Hepatocyte (in vitro differentiated cells): ENCODE results near the gene EIF3I. TPM values are rescaled to one million over a fixed set of nuclear protein-coding genes. Genes with fewer than 3 reads are reported as not detected.
"Not testable (repeated sequence)": the region's sequence is repeated elsewhere in the genome, so short reads cannot be mapped to it uniquely, and the experiment has no call there.

Experiments
- DNase-seq: peaks from one replicate; pipeline ENCODE4 v3.0.0-alpha.2; 2016; ENCODE audit warnings: low spot score
- H2AFZ ChIP-seq: fragments of 200-600 bp; sonication (generic); 2 replicates; pipeline ENCODE4 v1.6.0; 2016; ENCODE audit warnings: antibody characterized with exemption, mild to moderate bottlenecking
- H3K27ac ChIP-seq: fragments of 200-600 bp; sonication (generic); 2 replicates; pipeline ENCODE4 v1.5.1; 2016; ENCODE audit warnings: mild to moderate bottlenecking
- H3K27me3 ChIP-seq: fragments of 200-600 bp; sonication (generic); 2 replicates; pipeline ENCODE4 v1.6.1; 2016
- H3K36me3 ChIP-seq: fragments of 200-600 bp; sonication (generic); replicated peaks from 2 replicates; pipeline ENCODE4 v1.5.1; 2016; ENCODE audit warnings: low read depth; ENCODE audit not compliant: insufficient read depth
- H3K4me1 ChIP-seq: fragments of 200-600 bp; sonication (generic); 2 replicates; pipeline ENCODE4 v1.5.1; 2016; ENCODE audit warnings: mild to moderate bottlenecking, moderate library complexity; ENCODE audit not compliant: insufficient read depth
- H3K4me2 ChIP-seq: fragments of 200-600 bp; sonication (generic); 2 replicates; pipeline ENCODE4 v1.6.0; 2016
- H3K4me3 ChIP-seq: fragments of 200-600 bp; sonication (generic); 2 replicates; pipeline ENCODE4 v1.5.1; 2016; ENCODE audit warnings: mild to moderate bottlenecking
- H3K79me2 ChIP-seq: fragments of 200-600 bp; sonication (generic); 2 replicates; pipeline ENCODE4 v1.6.0; 2017; ENCODE audit warnings: mild to moderate bottlenecking
- H3K9me2 ChIP-seq: fragments of 200-600 bp; sonication (generic); replicated peaks from 2 replicates; pipeline ENCODE4 v1.6.0; 2017; ENCODE audit warnings: mild to moderate bottlenecking; ENCODE audit not compliant: insufficient read depth
- H3K9me3 ChIP-seq: fragments of 200-600 bp; sonication (generic); 2 replicates; pipeline ENCODE4 v1.5.1; 2016; ENCODE audit warnings: low read depth, mild to moderate bottlenecking
- H4K20me1 ChIP-seq: fragments of 200-600 bp; sonication (generic); 2 replicates; pipeline ENCODE4 v1.6.0; 2016; ENCODE audit warnings: mild to moderate bottlenecking; ENCODE audit not compliant: insufficient read depth, poor library complexity, severe bottlenecking
- CTCF ChIP-seq: fragments of 200-600 bp; sonication (generic); IDR thresholded peaks from 2 replicates; pipeline ENCODE4 v1.5.1; 2016; ENCODE audit warnings: antibody characterized with exemption, mild to moderate bottlenecking; ENCODE audit not compliant: poor library complexity
- EZH2 ChIP-seq: fragments of 200-600 bp; sonication (generic); IDR thresholded peaks from 2 replicates; pipeline ENCODE4 v1.6.1; 2016; ENCODE audit warnings: antibody characterized with exemption, mild to moderate bottlenecking, borderline replicate concordance
- EZH2phosphoT487 ChIP-seq: fragments of 200-600 bp; sonication (generic); IDR thresholded peaks from one replicate; pipeline ENCODE4 v1.6.1; 2018; ENCODE audit warnings: antibody characterized with exemption, mild to moderate bottlenecking, low read depth, moderate library complexity; ENCODE audit not compliant: unreplicated experiment, severe bottlenecking
- WGBS: methylation state at CpG from one replicate; pipeline ENCODE4 v1.1.6; 2016; ENCODE audit warnings: low lambda C conversion rate; ENCODE audit errors: missing lambda C conversion rate; 5-methylcytosine and 5-hydroxymethylcytosine counted together
- polyA plus RNA-seq: library from polyadenylated mRNA; unstranded; fragments of >200 nt; fragmentation: Nextera tagmentation; extraction: Ambion mirVana; gene quantifications from 2 replicates; pipeline ENCODE4 v1.2.1, GENCODE V29; 2016
- total RNA-seq: library from RNA; depleted of rRNA; stranded (reverse); fragments of >200 nt; gene quantifications from 2 replicates; pipeline ENCODE4 v1.2.3, GENCODE V29; 2014

The EIF3I gene
- total and polyA plus RNA-seq, 2 experiments from 2014 or later = 177 to 227 TPM

- Histone ChIP-seq H3K9me3 (no peaks in the 10 kb centered on the region), H3K79me2 (no peaks in the 10 kb centered on the region), H3K27me3 (no peaks in the 10 kb centered on the region), H3K4me1 (no peaks in the 10 kb centered on the region), H4K20me1 (no peaks in the 10 kb centered on the region), H2AFZ (no peak overlapping the region), H3K9me2 (no peaks in the 10 kb centered on the region), H3K27ac (no peak overlapping the region), H3K36me3 (no peaks in the 10 kb centered on the region), H3K4me2 (no peak overlapping the region), H3K4me3 (no peak overlapping the region)
- WGBS = 88% methylated on average over 10 of the region's 10 CpGs
- DNase-seq = no peak
- no peak for TF ChIP-seq CTCF
- no peak for TF ChIP-seq EZH2
- no peak for TF ChIP-seq EZH2phosphoT487
Measured at GRCh38 chr1:32255072-32256071, 33.2 kb downstream of the EIF3I start.

- Histone ChIP-seq H3K27ac (no peak overlapping the region), H3K9me3 (no peaks in the 10 kb centered on the region), H3K9me2 (no peaks in the 10 kb centered on the region), H3K79me2 (no peaks in the 10 kb centered on the region), H4K20me1 (no peaks in the 10 kb centered on the region), H3K36me3 (no peaks in the 10 kb centered on the region), H2AFZ (no peak overlapping the region), H3K27me3 (no peaks in the 10 kb centered on the region), H3K4me1 (no peaks in the 10 kb centered on the region), H3K4me3 (no peak overlapping the region), H3K4me2 (no peak overlapping the region)
- DNase-seq = no peak
- 79% methylated on average over 9 of the region's 9 CpGs for WGBS
- TF ChIP-seq EZH2phosphoT487 (no peak), EZH2 (no peak), CTCF (no peak)
Measured at GRCh38 chr1:32256473-32257226, 34.4 kb downstream of the EIF3I start.

GRCh38 chr1:32257227-32257508, 35.0 kb downstream of the EIF3I start:
- no peak overlapping the region for H3K27ac ChIP-seq
- H3K79me2 ChIP-seq = no peaks in the 10 kb centered on the region
- H3K4me3 ChIP-seq = no peak overlapping the region
- no peaks in the 10 kb centered on the region for H3K27me3 ChIP-seq
- H3K9me3 ChIP-seq = no peaks in the 10 kb centered on the region
- DNase-seq = no peak
- H3K4me2 ChIP-seq = no peak overlapping the region
- WGBS = 88% methylated on average over 6 of the region's 6 CpGs
- no peak overlapping the region for H2AFZ ChIP-seq
- H3K9me2 ChIP-seq = no peaks in the 10 kb centered on the region
- no peaks in the 10 kb centered on the region for H3K4me1 ChIP-seq
- no peaks in the 10 kb centered on the region for H4K20me1 ChIP-seq
- TF ChIP-seq EZH2phosphoT487 (no peak), CTCF (no peak), EZH2 (no peak)
- H3K36me3 ChIP-seq = no peaks in the 10 kb centered on the region

GRCh38 chr1:32263236-32263593, 41.0 kb downstream of the EIF3I start:
- H3K27me3 ChIP-seq, H3K4me1 ChIP-seq, DNase-seq, H3K4me2 ChIP-seq, H2AFZ ChIP-seq, H3K36me3 ChIP-seq, H3K9me2 ChIP-seq, H3K9me3 ChIP-seq, H3K4me3 ChIP-seq, H3K27ac ChIP-seq, H3K79me2 ChIP-seq, H4K20me1 ChIP-seq: not testable (repeated sequence)
- WGBS = 95% methylated on average over 4 of the region's 4 CpGs
